GM12874 (cell line): ENCODE measurements around the gene CELA2B.

Source experiments
- TF ChIP-seq, protein P1 (sequence below): IDR thresholded peaks from 2 replicates; pipeline ENCODE4 v1.5.1; 2011; ENCODE audit warnings: low read depth, mild to moderate bottlenecking, control low read depth, low read length, moderate library complexity; ENCODE audit not compliant: insufficient read depth

The CELA2B gene

DNA sequence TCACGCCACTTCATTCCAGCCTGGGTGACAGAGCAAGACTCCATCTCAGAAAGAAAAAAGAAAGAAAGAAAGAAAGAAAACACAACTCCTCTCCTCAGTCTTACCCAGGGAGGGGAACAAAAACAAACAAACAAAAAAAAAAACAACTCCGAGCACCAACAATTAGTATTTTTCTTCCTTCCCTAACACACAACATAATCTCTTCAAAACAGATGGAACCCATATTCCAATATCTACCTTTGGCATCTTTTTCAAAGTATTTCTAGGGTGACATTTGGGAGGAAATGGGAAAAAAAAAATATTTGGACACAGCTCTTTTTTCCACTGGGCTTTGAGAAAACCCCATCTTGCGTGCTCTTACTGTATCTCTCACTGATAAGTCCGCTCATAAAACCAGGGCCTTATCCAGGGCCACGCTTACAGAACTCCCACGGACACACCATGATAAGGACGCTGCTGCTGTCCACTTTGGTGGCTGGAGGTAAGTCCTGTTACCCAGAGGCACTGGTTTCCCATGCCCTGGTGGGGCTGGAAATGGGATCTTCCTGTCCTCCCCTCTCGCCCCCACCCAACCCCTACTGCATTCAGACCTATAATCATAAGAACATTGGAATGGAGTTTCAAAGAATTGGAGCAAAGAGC lies 19.5 kb upstream of the CELA2B start, which contains the start of gene CELA2A:
Gene CELA2A (plus strand): TSS at position 420 of the 642 bp plus-strand sequence. CDS start 22 bp downstream, at position 442.
- TF ChIP-seq, protein P1, sequence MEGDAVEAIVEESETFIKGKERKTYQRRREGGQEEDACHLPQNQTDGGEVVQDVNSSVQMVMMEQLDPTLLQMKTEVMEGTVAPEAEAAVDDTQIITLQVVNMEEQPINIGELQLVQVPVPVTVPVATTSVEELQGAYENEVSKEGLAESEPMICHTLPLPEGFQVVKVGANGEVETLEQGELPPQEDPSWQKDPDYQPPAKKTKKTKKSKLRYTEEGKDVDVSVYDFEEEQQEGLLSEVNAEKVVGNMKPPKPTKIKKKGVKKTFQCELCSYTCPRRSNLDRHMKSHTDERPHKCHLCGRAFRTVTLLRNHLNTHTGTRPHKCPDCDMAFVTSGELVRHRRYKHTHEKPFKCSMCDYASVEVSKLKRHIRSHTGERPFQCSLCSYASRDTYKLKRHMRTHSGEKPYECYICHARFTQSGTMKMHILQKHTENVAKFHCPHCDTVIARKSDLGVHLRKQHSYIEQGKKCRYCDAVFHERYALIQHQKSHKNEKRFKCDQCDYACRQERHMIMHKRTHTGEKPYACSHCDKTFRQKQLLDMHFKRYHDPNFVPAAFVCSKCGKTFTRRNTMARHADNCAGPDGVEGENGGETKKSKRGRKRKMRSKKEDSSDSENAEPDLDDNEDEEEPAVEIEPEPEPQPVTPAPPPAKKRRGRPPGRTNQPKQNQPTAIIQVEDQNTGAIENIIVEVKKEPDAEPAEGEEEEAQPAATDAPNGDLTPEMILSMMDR = no peak

DNA sequence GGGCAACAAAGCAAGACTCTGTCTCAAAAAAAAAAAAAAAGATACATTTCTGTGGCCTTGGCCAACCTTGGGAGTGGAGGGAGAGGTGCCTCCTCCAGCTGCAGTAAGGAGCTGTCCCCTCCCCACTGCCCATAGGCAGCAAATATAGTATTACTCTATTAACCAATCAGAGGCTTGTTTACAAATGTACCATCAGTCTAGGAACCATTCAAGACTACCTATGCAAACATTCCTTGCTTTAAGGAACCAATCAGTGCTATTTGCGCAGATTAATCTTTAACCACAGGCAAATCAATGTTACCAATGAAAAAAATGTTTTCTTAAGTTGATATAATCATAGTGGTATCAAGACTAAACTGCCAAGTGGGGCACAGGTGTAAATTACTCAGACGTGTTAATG lies 18.3 kb upstream of the CELA2B start:
- TF ChIP-seq, protein P1 = no peak

DNA sequence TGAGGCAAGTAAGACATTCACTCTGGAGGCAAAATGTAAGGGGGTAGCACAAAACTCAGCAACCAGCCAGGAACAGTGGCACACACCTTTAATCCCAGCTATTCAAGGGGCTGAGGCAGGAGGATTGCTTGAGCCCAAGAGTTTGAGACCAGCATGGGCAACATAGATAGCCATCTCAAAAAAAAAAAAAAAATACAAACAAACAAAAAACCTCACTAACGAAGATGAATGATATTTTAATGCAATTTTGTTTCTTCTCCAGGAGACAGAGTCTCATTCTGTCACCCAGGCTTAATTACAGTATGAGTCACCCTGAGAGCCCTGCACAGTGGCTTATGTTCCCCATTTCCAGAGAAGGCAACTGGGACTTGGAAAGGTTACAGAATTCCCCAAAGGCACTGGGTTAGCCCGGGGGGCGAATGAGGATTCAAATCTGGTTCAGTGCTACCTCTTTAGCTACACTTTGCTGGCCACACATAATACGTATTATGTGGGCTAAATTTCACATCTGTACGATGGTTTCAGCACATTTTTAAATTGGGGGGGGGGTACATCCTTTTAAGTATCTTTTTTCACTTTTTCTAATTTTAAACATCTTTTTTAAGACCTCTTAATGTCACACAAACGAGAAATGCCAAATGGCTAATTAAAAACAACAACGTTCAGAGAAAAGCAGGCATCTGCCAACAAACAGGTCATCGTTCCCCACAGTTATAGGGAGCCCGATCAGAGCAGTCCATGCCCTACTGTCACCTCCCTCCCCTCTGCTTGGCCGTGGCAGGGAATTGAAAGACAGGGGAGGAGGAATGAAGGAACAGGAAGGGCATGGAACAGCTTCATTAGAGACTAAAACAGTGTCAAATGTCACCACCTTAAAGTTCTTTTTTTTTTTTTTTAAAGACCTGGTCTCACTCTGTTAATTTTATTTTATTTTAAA lies 15.9 kb upstream of the CELA2B start:
- TF ChIP-seq, protein P1 = no peak

DNA sequence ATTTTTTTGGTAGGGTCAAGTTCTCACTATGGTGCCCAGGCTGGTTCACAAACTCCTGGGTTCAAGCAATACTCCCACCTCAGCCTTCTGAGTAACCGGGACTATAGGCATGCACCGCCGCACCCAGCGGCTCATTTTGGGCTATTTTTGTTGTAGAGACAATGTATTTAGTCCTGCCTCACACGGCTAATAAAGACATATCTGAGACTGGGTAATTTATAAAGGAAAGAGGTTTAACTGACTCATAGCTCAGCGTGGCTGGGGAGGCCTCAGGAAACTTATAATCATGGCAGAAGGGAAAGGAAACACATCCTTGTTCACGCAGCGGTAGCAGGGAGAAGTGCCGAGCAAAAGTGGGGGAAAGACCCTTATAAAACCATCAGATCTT lies 15.2 kb upstream of the CELA2B start:
- TF ChIP-seq, protein P1 = no peak

DNA sequence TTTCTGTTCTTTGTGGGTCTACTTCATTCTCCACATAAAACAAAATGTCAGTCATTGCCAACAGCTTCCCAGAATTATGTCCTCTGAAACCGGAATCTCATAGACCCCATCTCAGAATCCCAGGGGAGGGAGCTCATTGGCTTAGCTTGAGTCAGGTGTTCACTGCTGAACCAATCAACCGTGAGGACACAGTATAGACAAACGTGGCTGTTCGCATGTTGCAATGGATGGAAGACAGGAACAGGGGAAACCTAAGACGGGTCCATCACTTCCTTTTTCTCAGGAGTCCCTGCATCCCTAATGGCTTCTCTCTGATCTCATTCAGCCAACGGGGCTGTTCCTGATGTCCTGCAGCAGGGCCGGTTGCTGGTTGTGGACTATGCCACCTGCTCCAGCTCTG lies 10.2 kb upstream of the CELA2B start:
- TF ChIP-seq, protein P1 = no peak

DNA sequence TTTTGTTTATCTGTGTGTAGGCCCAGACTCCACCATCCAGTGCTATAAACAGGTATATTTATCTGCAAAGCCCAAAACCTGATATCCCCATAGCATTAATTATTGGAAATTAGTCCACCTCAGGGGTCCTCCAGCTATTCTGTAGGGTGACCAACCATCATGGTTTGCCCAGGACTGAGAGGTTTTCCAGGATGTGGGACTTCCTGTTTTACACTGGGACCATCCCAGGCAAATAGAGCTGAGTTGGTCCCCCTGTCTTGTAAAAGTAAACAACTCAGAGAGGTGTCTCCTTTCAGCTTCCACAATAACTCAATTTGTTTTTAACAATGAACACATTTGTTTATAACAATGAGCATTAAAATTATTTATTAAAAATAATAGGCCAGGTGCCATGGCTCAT lies 7.8 kb upstream of the CELA2B start:
- TF ChIP-seq, protein P1 = no peak

DNA sequence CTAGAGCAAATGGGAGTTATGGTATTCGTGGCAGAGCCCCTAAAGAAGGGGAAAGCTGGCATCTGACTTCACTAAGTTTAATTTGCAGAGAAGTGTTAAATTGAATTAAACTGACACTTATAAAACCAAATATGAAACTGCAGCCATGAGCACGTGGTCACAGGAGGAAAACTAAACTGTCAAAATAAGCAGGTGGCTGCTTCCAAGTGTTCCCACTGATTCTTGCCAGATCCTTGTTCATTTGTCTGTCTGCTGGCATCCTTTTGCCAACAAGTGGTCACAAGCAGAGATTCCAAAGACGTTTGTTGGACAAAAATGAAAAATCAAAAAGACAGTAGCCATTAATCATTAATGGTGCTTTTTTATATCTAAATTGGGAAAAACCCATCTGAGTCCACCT lies 6.5 kb upstream of the CELA2B start:
- TF ChIP-seq, protein P1 = no peak
